HepG2 (cell line): ENCODE results near the gene WNT3A. TPM values are rescaled to one million over a fixed set of nuclear protein-coding genes. Genes with fewer than 3 reads are reported as not detected.

Source experiments
- CHCHD3 ChIP-seq: sonication (generic); formaldehyde crosslinking; IDR thresholded peaks from 2 replicates; pipeline ENCODE4 v1.8.0; 2022; ENCODE audit warnings: mild to moderate bottlenecking, missing genetic modification reagents, moderate library complexity
- FOXC1 ChIP-seq: sonication (generic); formaldehyde crosslinking; IDR thresholded peaks from 2 replicates; pipeline ENCODE4 v1.8.0; 2022; ENCODE audit warnings: mild to moderate bottlenecking, missing genetic modification reagents, borderline replicate concordance
- HNRNPH1 ChIP-seq: fragments of 200-400 bp; formaldehyde crosslinking; optimal IDR thresholded peaks from 2 replicates; pipeline ENCODE3; 2017; ENCODE audit warnings: mild to moderate bottlenecking, low read depth, low read length
- HOXA5 ChIP-seq: sonication (generic); formaldehyde crosslinking; IDR thresholded peaks from 2 replicates; pipeline ENCODE4 v1.4.0; 2020; ENCODE audit warnings: missing genetic modification reagents
- MEF2D ChIP-seq: sonication (generic); formaldehyde crosslinking; IDR thresholded peaks from 2 replicates; pipeline ENCODE4 v1.5.1; 2020; ENCODE audit warnings: mild to moderate bottlenecking, missing genetic modification reagents
- MTA1 ChIP-seq: sonication (generic); formaldehyde crosslinking; IDR thresholded peaks from 2 replicates; pipeline ENCODE4 v1.4.0; 2020; ENCODE audit warnings: missing genetic modification reagents, mild to moderate bottlenecking, borderline replicate concordance
- PAX8 ChIP-seq: sonication (generic); formaldehyde crosslinking; IDR thresholded peaks from 2 replicates; pipeline ENCODE4 v1.8.0; 2022; ENCODE audit warnings: mild to moderate bottlenecking, missing genetic modification reagents, borderline replicate concordance
- SRF ChIP-seq: IDR thresholded peaks from 2 replicates; pipeline ENCODE4 v1.6.1; 2011; ENCODE audit warnings: mild to moderate bottlenecking, low read depth, low read length, moderate library complexity
- XBP1 ChIP-seq: sonication (generic); formaldehyde crosslinking; IDR thresholded peaks from 2 replicates; pipeline ENCODE4 v1.5.0; 2020; ENCODE audit warnings: missing genetic modification reagents
- ZNF44 ChIP-seq: sonication (generic); formaldehyde crosslinking; IDR thresholded peaks from 2 replicates; pipeline ENCODE4 v1.5.1; 2020; ENCODE audit warnings: mild to moderate bottlenecking, missing genetic modification reagents
- ZNF598 ChIP-seq: sonication (generic); formaldehyde crosslinking; IDR thresholded peaks from 2 replicates; pipeline ENCODE4 v1.5.1; 2020; ENCODE audit warnings: mild to moderate bottlenecking, missing genetic modification reagents, borderline replicate concordance
- polyA plus RNA-seq, 8 experiments: library from polyadenylated mRNA; depleted of rRNA in 3 of 8; stranded (reverse) in 7 of 8; unstranded in 1 of 8; fragments of >200 nt; fragmentation: Illumina TruSeq in 4 of 8; extraction: Trizol in 4 of 8; gene quantifications; 2 replicates each; pipeline versions ENCODE4 v1.2.1 to v1.2.3, GENCODE V29; 2011 to 2016; ENCODE audit warnings: low read depth in 4 of 8, missing spikeins in 1 of 8, mixed read lengths in 1 of 8; ENCODE audit not compliant: insufficient read depth in 1 of 8
- total RNA-seq, 5 experiments: library from RNA; depleted of rRNA; stranded (reverse); fragments of >200 nt; fragmentation: Illumina TruSeq; extraction: Trizol; gene quantifications; 2 replicates each; pipeline ENCODE4 v1.2.3, GENCODE V29; 2016; ENCODE audit warnings: low read depth in 1 of 5
- TF ChIP-seq, protein P1 (sequence below): sonication (generic); formaldehyde crosslinking; IDR thresholded peaks from 2 replicates; pipeline ENCODE4 v1.5.1; 2020; ENCODE audit warnings: missing genetic modification reagents, mild to moderate bottlenecking, borderline replicate concordance
- TF ChIP-seq, protein P2 (sequence below): sonication (generic); formaldehyde crosslinking; IDR thresholded peaks from 2 replicates; pipeline ENCODE4 v1.5.0; 2020; ENCODE audit warnings: mild to moderate bottlenecking, missing genetic modification reagents

WNT3A gene
- total and polyA plus RNA-seq, 2 of the 13 experiments (the other 11 are each of a cell fraction or from before 2014, with no cell fraction given), result not detected

DNA sequence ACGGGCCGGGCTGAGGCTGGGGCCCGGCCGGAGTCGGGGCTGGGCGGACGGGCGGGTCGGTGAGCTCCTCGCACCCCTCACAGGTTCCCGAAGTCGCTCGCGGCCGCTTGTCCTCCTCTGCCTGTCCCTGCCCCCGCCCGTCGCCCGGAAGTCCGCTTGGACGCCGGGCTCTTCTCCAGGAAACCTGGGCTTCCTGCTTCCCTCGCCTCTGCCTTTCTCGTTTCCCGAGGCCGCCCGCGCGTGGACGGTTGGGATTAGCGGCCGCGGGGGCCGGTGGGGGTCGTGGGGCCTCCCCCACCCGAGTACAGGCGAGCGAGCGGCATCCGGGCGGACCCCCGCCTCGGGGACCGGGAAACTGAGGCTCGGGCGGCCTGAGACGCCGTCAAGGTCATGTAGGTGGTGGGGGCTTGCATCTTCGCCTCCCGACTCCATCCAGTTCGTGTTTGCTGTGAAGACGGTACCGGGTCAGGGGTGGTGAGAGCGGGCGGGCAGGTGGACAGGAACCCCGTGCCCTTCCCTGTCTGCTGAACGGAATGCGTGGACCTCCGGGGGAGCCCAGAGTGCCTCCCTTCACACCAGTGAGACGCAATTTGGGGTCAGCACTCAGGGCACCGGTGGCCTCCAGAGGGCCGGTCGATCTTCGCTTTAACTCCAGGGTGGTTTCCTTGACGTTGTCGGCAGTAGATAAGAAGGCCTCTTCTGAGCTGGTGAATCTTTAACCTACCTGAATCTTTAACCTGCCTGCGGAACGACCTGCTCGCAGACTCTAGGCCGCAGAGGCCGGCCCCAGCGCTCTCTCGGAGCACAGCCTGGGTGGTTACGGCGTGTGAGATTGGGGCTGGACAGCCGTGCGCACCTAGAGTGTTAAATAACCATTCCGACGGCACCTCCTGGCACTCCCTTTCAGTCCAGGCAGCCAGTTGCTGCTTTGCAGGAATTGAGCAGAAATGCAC lies 76.4 kb downstream of the WNT3A start (continued):
- TF ChIP-seq, protein P1, sequence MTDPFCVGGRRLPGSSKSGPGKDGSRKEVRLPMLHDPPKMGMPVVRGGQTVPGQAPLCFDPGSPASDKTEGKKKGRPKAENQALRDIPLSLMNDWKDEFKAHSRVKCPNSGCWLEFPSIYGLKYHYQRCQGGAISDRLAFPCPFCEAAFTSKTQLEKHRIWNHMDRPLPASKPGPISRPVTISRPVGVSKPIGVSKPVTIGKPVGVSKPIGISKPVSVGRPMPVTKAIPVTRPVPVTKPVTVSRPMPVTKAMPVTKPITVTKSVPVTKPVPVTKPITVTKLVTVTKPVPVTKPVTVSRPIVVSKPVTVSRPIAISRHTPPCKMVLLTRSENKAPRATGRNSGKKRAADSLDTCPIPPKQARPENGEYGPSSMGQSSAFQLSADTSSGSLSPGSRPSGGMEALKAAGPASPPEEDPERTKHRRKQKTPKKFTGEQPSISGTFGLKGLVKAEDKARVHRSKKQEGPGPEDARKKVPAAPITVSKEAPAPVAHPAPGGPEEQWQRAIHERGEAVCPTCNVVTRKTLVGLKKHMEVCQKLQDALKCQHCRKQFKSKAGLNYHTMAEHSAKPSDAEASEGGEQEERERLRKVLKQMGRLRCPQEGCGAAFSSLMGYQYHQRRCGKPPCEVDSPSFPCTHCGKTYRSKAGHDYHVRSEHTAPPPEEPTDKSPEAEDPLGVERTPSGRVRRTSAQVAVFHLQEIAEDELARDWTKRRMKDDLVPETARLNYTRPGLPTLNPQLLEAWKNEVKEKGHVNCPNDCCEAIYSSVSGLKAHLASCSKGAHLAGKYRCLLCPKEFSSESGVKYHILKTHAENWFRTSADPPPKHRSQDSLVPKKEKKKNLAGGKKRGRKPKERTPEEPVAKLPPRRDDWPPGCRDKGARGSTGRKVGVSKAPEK, result no peak
- TF ChIP-seq HOXA5, result peak; percentile 53
- no peak for TF ChIP-seq HNRNPH1
- no peak for TF ChIP-seq MTA1 (CRISPR knock-in tag)
- 0 out of 2 replicates have a peak, but pooled peaks have one; percentile 53 for TF ChIP-seq MEF2D (CRISPR knock-in tag)
- no peak for TF ChIP-seq PAX8 (CRISPR knock-in tag)
- TF ChIP-seq CHCHD3 (CRISPR knock-in tag), result 0 out of 2 replicates have a peak, but pooled peaks have one; percentile 3
- TF ChIP-seq, protein P2, sequence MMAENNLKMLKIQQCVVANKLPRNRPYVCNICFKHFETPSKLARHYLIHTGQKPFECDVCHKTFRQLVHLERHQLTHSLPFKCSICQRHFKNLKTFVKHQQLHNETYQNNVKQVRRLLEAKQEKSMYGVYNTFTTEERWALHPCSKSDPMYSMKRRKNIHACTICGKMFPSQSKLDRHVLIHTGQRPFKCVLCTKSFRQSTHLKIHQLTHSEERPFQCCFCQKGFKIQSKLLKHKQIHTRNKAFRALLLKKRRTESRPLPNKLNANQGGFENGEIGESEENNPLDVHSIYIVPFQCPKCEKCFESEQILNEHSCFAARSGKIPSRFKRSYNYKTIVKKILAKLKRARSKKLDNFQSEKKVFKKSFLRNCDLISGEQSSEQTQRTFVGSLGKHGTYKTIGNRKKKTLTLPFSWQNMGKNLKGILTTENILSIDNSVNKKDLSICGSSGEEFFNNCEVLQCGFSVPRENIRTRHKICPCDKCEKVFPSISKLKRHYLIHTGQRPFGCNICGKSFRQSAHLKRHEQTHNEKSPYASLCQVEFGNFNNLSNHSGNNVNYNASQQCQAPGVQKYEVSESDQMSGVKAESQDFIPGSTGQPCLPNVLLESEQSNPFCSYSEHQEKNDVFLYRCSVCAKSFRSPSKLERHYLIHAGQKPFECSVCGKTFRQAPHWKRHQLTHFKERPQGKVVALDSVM, result peak; percentile 17; the same call in 1 of the 2 replicates
- TF ChIP-seq SRF, result no peak
- TF ChIP-seq FOXC1, result peak; percentile 49; the same call in 1 of the 2 replicates
- no peak for TF ChIP-seq ZNF44 (CRISPR knock-in tag)
- TF ChIP-seq ZNF598 (CRISPR knock-in tag), result no peak; the same call in 1 of the 2 replicates
- TF ChIP-seq XBP1 (CRISPR knock-in tag), result no peak
